Measurements from ENCODE around the gene ARL4D.

Gene ARL4D

GRCh38 chr17:43403846-43404245, 5.1 kb downstream of the ARL4D start:
- H3F3A ChIP-seq (ENCODE audit: insufficient read depth, low read length) = no peaks in the 10 kb centered on the region
- TF ChIP-seq EZH2 (IDR thresholded peaks at IDR 0.05; ENCODE audit: borderline replicate concordance, low read length) = no peak
- TF ChIP-seq, protein P1, sequence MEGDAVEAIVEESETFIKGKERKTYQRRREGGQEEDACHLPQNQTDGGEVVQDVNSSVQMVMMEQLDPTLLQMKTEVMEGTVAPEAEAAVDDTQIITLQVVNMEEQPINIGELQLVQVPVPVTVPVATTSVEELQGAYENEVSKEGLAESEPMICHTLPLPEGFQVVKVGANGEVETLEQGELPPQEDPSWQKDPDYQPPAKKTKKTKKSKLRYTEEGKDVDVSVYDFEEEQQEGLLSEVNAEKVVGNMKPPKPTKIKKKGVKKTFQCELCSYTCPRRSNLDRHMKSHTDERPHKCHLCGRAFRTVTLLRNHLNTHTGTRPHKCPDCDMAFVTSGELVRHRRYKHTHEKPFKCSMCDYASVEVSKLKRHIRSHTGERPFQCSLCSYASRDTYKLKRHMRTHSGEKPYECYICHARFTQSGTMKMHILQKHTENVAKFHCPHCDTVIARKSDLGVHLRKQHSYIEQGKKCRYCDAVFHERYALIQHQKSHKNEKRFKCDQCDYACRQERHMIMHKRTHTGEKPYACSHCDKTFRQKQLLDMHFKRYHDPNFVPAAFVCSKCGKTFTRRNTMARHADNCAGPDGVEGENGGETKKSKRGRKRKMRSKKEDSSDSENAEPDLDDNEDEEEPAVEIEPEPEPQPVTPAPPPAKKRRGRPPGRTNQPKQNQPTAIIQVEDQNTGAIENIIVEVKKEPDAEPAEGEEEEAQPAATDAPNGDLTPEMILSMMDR (IDR thresholded peaks at IDR 0.05; ENCODE audit: low read length) = no peak
- no peaks in the 10 kb centered on the region for H3K79me2 ChIP-seq (ENCODE audit: insufficient read depth, low read length)
- no peak overlapping the region for H3K4me3 ChIP-seq (ENCODE audit: low read depth, low read length, poor library complexity, severe bottlenecking)
- H3K4me2 ChIP-seq (ENCODE audit: low read length) = no peak overlapping the region
- no peak overlapping the region for H3K27ac ChIP-seq (ENCODE audit: low read depth, low read length, poor library complexity, severe bottlenecking)
- H3K36me3 ChIP-seq (ENCODE audit: insufficient read depth, low read length) = no peaks in the 10 kb centered on the region
- H3K9me3 ChIP-seq (ENCODE audit: low read length) = no peaks in the 10 kb centered on the region
- H3K27me3 ChIP-seq (ENCODE audit: insufficient read depth, low read length) = peaks cover 3% of the 10 kb centered on the region; the same call in 1 of the 2 replicates
- no peaks in the 10 kb centered on the region for H3K9me2 ChIP-seq (ENCODE audit: low read depth, low read length)
- no peaks in the 10 kb centered on the region for H4K20me1 ChIP-seq (ENCODE audit: insufficient read depth, low read length)
- H3K9ac ChIP-seq (ENCODE audit: low read length) = no peak overlapping the region
- peaks cover 4% of the 10 kb centered on the region for H3K4me1 ChIP-seq (ENCODE audit: insufficient read depth, low read length, severe bottlenecking)
- H2AFZ ChIP-seq (ENCODE audit: low read length) = no peak overlapping the region

GRCh38 chr17:43405861-43406260, 7.1 kb downstream of the ARL4D start:
- H3K27me3 ChIP-seq (ENCODE audit: insufficient read depth, low read length) = peaks cover 3% of the 10 kb centered on the region; the same call in 1 of the 2 replicates
- H4K20me1 ChIP-seq (ENCODE audit: insufficient read depth, low read length) = no peaks in the 10 kb centered on the region
- no peak for TF ChIP-seq EZH2 (IDR thresholded peaks at IDR 0.05; ENCODE audit: borderline replicate concordance, low read length)
- TF ChIP-seq, protein P1 (IDR thresholded peaks at IDR 0.05; ENCODE audit: low read length) = no peak
- no peak overlapping the region for H2AFZ ChIP-seq (ENCODE audit: low read length)
- no peaks in the 10 kb centered on the region for H3F3A ChIP-seq (ENCODE audit: insufficient read depth, low read length)
- H3K36me3 ChIP-seq (ENCODE audit: insufficient read depth, low read length) = no peaks in the 10 kb centered on the region
- H3K79me2 ChIP-seq (ENCODE audit: insufficient read depth, low read length) = no peaks in the 10 kb centered on the region
- H3K27ac ChIP-seq (ENCODE audit: low read depth, low read length, poor library complexity, severe bottlenecking) = no peak overlapping the region
- H3K4me3 ChIP-seq (ENCODE audit: low read depth, low read length, poor library complexity, severe bottlenecking) = no peak overlapping the region
- no peaks in the 10 kb centered on the region for H3K9me3 ChIP-seq (ENCODE audit: low read length)
- H3K4me1 ChIP-seq (ENCODE audit: insufficient read depth, low read length, severe bottlenecking) = no peaks in the 10 kb centered on the region
- H3K4me2 ChIP-seq (ENCODE audit: low read length) = no peak overlapping the region
- no peaks in the 10 kb centered on the region for H3K9me2 ChIP-seq (ENCODE audit: low read depth, low read length)
- H3K9ac ChIP-seq (ENCODE audit: low read length) = no peak overlapping the region

GRCh38 chr17:43406676-43407645, 8.2 kb downstream of the ARL4D start:
- H3K9me2 ChIP-seq (ENCODE audit: low read depth, low read length) = no peaks in the 10 kb centered on the region
- H4K20me1 ChIP-seq (ENCODE audit: insufficient read depth, low read length) = no peaks in the 10 kb centered on the region
- H3K79me2 ChIP-seq (ENCODE audit: insufficient read depth, low read length) = no peaks in the 10 kb centered on the region
- TF ChIP-seq EZH2 (IDR thresholded peaks at IDR 0.05; ENCODE audit: borderline replicate concordance, low read length) = no peak
- TF ChIP-seq, protein P1 (IDR thresholded peaks at IDR 0.05; ENCODE audit: low read length) = no peak
- no peak overlapping the region for H3K27ac ChIP-seq (ENCODE audit: low read depth, low read length, poor library complexity, severe bottlenecking)
- H3K4me3 ChIP-seq (ENCODE audit: low read depth, low read length, poor library complexity, severe bottlenecking) = no peak overlapping the region
- no peaks in the 10 kb centered on the region for H3K4me1 ChIP-seq (ENCODE audit: insufficient read depth, low read length, severe bottlenecking)
- no peak overlapping the region for H3K9ac ChIP-seq (ENCODE audit: low read length)
- H3K27me3 ChIP-seq (ENCODE audit: insufficient read depth, low read length) = peaks cover 3% of the 10 kb centered on the region; the same call in 1 of the 2 replicates
- H3K36me3 ChIP-seq (ENCODE audit: insufficient read depth, low read length) = no peaks in the 10 kb centered on the region
- no peak overlapping the region for H2AFZ ChIP-seq (ENCODE audit: low read length)
- H3K9me3 ChIP-seq (ENCODE audit: low read length) = no peaks in the 10 kb centered on the region
- no peaks in the 10 kb centered on the region for H3F3A ChIP-seq (ENCODE audit: insufficient read depth, low read length)
- no peak overlapping the region for H3K4me2 ChIP-seq (ENCODE audit: low read length)
